GM12864 (cell line): ENCODE results near the gene MUC13.

Experiments
- DNase-seq: peaks from one replicate; pipeline ENCODE4 v3.0.0-alpha.2; 2011; ENCODE audit warnings: low read depth
- H3K4me3 ChIP-seq: 2 replicates; pipeline ENCODE4 v1.5.1; 2011; ENCODE audit warnings: mild to moderate bottlenecking, low read depth, low read length, control low read depth
- CTCF ChIP-seq: IDR thresholded peaks from 2 replicates; pipeline ENCODE4 v1.5.1; 2011; ENCODE audit warnings: low read depth, mild to moderate bottlenecking, moderate library complexity, low read length, control low read depth, inconsistent platforms; ENCODE audit errors: missing control alignments

MUC13 gene

GRCh38 chr3:124952282-124952855, 17.8 kb upstream of the MUC13 start:
- TF ChIP-seq CTCF: no peak
- DNase-seq: no peak

GRCh38 chr3:124951511-124952281, 17.1 kb upstream of the MUC13 start:
- DNase-seq: no peak
- TF ChIP-seq CTCF: no peak
- no peak overlapping the region for H3K4me3 ChIP-seq

More at GRCh38 chr3:124952282-124952855, 17.8 kb upstream of the MUC13 start:
- no peak overlapping the region for H3K4me3 ChIP-seq

DNA sequence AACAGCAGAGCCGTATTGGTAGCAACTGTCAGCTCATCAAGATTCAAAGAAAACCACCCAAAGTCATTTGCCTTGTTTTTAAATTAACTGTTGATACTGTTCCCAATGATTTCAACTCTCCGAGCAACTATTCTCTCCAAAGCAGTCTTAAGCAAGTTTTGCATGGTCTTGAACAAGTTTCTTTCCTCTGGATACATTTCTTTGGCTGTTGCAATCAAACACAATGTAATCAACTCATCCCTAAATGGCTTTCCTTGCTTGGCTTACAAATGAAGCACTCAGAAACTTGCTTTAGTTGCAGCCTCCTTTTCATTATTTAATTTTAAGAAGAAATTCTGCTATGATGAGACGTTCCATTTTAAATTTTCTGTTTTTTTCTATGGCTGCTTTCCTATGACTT, 15.5 kb upstream of the MUC13 start:
- DNase-seq: no peak
- no peak overlapping the region for H3K4me3 ChIP-seq
- TF ChIP-seq CTCF: no peak

GRCh38 chr3:124942613-124943012, 8.1 kb upstream of the MUC13 start:
- no peak for DNase-seq
- no peak overlapping the region for H3K4me3 ChIP-seq
- TF ChIP-seq CTCF: no peak

DNA sequence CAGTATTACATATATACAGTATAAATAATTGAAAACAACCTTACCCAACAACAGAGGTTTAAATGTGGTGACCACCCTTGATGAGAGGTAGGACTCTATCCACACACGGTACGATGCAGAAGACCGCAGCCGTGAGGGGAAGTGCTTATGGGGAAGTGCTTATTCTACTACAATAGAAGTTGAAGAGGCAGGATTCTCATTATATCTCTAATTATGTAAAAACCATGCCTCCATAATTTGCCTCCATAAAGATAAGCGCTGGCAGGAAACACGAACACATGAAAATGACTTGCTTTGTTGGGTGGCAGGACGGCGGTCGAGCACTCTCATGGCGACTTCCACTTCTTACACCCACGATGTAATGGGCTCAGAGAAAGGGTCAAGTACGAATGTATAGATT, 7.2 kb upstream of the MUC13 start:
- no peak for TF ChIP-seq CTCF
- H3K4me3 ChIP-seq: no peak overlapping the region
- DNase-seq: no peak

DNA sequence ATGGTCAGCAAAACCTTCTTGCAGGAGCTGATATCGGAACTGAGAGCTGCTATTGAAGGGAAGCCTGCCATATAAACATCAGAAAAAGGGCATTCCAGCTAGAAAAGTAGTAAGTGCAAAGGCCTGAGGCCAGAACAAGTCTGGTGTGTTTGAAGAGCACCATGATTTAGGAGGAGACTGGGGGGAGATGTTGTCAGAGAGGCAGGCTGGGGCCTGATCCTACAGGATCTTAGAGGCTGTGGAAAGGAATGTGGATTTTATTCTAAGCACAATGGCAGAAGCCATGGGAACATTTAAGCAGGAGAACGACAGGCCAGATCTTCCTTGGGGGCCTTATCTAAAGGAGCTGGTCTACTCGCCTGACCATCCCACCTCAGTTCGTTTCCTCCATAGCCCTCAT, 5.1 kb upstream of the MUC13 start:
- H3K4me3 ChIP-seq: no peak overlapping the region
- no peak for TF ChIP-seq CTCF
- no peak for DNase-seq

- DNase-seq: no peak
- H3K4me3 ChIP-seq: no peak overlapping the region
- no peak for TF ChIP-seq CTCF
These were observed 4.3 kb upstream of the MUC13 start for GRCh38 chr3:124938896-124939295.
